KG1 (cell line): ENCODE results near the gene DCDC2B.
"Not testable (repeated sequence)": the region's sequence is repeated elsewhere in the genome, so short reads cannot be mapped to it uniquely, and the experiment has no call there.

Experiments used
- DNase-seq: peaks from one replicate; lab custom pipeline; 2025; lab: John Stamatoyannopoulos, UW

DCDC2B gene

GRCh38 chr1:32256473-32257226, 47.8 kb downstream of the DCDC2B start:
- DNase-seq, result no peak

DNA sequence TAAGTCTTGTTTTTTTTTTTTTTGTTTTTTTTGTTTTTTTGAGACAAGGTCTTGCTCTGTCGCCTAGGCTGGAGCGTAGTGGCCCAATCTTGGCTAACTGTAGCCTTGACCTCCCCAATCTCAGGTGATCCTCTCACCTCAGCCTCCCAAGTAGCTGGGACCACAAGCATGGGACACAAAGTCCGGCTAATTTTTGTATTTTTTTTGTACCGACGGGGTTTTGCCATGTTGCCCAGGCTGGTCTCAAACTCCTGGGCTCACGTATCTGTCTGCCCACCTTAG, 48.3 kb downstream of the DCDC2B start:
- DNase-seq, result no peak

DNA sequence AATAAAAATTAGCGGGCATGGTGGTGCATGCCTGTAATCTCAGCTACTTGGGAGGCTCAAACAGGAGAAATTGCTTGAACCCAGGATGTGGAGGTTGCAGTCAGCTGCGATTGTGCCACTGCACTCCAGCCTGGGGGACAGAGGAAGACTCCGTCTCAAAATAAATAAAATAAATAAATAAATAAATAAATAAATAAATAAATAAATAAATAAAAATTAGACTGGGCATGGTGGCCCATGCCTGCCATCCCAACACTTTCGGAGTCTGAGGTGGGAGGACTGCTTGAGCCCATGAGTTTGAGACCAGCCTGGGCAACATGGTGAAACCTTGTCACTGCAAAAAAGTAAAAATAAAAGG, 54.3 kb downstream of the DCDC2B start:
- not testable (repeated sequence) for DNase-seq

GRCh38 chr1:32263744-32264143, 54.9 kb downstream of the DCDC2B start:
- DNase-seq, result no peak
